Astrocyte (in vitro differentiated cells and primary cell): ENCODE results near the gene KPNA3. TPM values are rescaled to one million over a fixed set of nuclear protein-coding genes. Genes with fewer than 3 reads are reported as not detected.

Experiments used
- DNase-seq: peaks from one replicate; pipeline ENCODE4 v3.0.0-alpha.2; 2010; ENCODE audit warnings: low read depth
- FAIRE-seq: peaks from 2 replicates; lab custom pipeline; 2011; peaks lifted over from hg19 to GRCh38; lab: Jason Lieb, UNC
- H2AFZ ChIP-seq: 2 replicates; pipeline ENCODE4 v1.6.0; 2012; ENCODE audit warnings: low read depth, low read length, inconsistent platforms
- H3K27ac ChIP-seq: 2 replicates; pipeline ENCODE4 v1.5.1; 2011; ENCODE audit warnings: low read depth, low read length, inconsistent platforms
- H3K27me3 ChIP-seq: 2 replicates; pipeline ENCODE4 v1.6.0; 2011; ENCODE audit warnings: low read length, inconsistent platforms; ENCODE audit not compliant: insufficient read depth
- H3K36me3 ChIP-seq: 2 replicates; pipeline ENCODE4 v1.5.1; 2011; ENCODE audit warnings: low read length, inconsistent platforms; ENCODE audit not compliant: insufficient read depth
- H3K4me1 ChIP-seq: 2 replicates; pipeline ENCODE4 v1.5.1; 2011; ENCODE audit warnings: low read length, inconsistent platforms; ENCODE audit not compliant: insufficient read depth
- H3K4me2 ChIP-seq: 2 replicates; pipeline ENCODE4 v1.6.0; 2012; ENCODE audit warnings: low read length, inconsistent platforms
- H3K4me3 ChIP-seq: 2 replicates; pipeline ENCODE4 v1.5.1; 2011; ENCODE audit warnings: low read depth, mild to moderate bottlenecking, low read length, inconsistent platforms; ENCODE audit not compliant: insufficient read depth
- H3K79me2 ChIP-seq: 2 replicates; pipeline ENCODE4 v1.6.0; 2012; ENCODE audit warnings: mild to moderate bottlenecking, low read length, inconsistent platforms; ENCODE audit not compliant: insufficient read depth
- H3K9ac ChIP-seq: 2 replicates; pipeline ENCODE4 v1.6.0; 2012; ENCODE audit warnings: mild to moderate bottlenecking, low read length, inconsistent platforms
- H3K9me3 ChIP-seq: 2 replicates; pipeline ENCODE4 v1.5.1; 2012; ENCODE audit warnings: low read depth, mild to moderate bottlenecking, low read length, inconsistent platforms; ENCODE audit not compliant: insufficient read depth
- H4K20me1 ChIP-seq: 2 replicates; pipeline ENCODE4 v1.6.0; 2012; ENCODE audit warnings: low read length, inconsistent platforms; ENCODE audit not compliant: insufficient read depth
- H3K27ac Mint-ChIP-seq: one replicate; pipeline ENCODE4 v1.8.0; 2021; ENCODE audit warnings: mild to moderate bottlenecking, mixed read lengths; ENCODE audit not compliant: unreplicated experiment
- H3K27me3 Mint-ChIP-seq: one replicate; pipeline ENCODE4 v1.8.0; 2021; ENCODE audit warnings: low read depth, mixed read lengths; ENCODE audit not compliant: unreplicated experiment
- H3K36me3 Mint-ChIP-seq: one replicate; pipeline ENCODE4 v1.8.0; 2021; ENCODE audit warnings: low read depth, mixed read lengths; ENCODE audit not compliant: unreplicated experiment
- H3K4me1 Mint-ChIP-seq: one replicate; pipeline ENCODE4 v1.8.0; 2021; ENCODE audit warnings: low read depth, mixed read lengths; ENCODE audit not compliant: unreplicated experiment
- H3K4me3 Mint-ChIP-seq: one replicate; pipeline ENCODE4 v1.8.0; 2021; ENCODE audit warnings: mild to moderate bottlenecking, moderate library complexity, mixed read lengths; ENCODE audit not compliant: unreplicated experiment
- H3K9me3 Mint-ChIP-seq: one replicate; pipeline ENCODE4 v1.8.0; 2021; ENCODE audit warnings: mild to moderate bottlenecking, mixed read lengths; ENCODE audit not compliant: unreplicated experiment
- CTCF ChIP-seq: IDR thresholded peaks from 2 replicates; pipeline ENCODE4 v1.5.1; 2011; ENCODE audit warnings: low read depth, mild to moderate bottlenecking, inconsistent platforms, low read length, moderate library complexity; ENCODE audit not compliant: insufficient read depth
- EZH2 ChIP-seq: IDR thresholded peaks from 2 replicates; pipeline ENCODE4 v1.6.1; 2012; ENCODE audit warnings: mild to moderate bottlenecking, low read length, inconsistent platforms; ENCODE audit not compliant: insufficient read depth
- total RNA-seq: library from RNA; stranded (reverse); gene quantifications from 2 replicates; pipeline ENCODE4 v1.2.1, GENCODE V29; 2021

The KPNA3 gene
- total RNA-seq, 1 donor from 2014 or later = 62.0 TPM

DNA sequence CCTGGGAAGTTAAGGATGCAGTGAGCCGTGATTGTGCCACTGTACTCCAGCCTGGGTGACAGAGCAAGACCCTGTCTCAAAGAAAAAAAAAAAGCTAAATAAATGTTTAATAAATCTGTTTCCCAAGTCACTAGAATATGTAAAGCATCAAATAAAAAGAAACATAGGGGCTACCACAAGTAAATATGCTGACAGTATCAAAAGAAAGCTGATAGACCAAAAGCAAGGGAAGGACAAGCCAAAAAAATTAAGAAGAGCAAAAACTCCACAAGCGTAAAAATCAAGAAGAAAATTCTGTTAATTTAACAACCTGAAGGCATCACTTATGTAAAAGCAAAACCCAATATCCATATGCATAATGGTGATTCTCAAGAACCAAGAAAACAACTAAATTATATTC lies 9.7 kb downstream of the KPNA3 start:
- Histone ChIP-seq H3K4me3 (no peak overlapping the region), H3K27me3 (no peaks in the 10 kb centered on the region), H3K27ac (no peak overlapping the region), H3K4me1 (no peaks in the 10 kb centered on the region), H3K9me3 (no peaks in the 10 kb centered on the region), H2AFZ (no peak overlapping the region), H3K36me3 (no peaks in the 10 kb centered on the region), H3K4me2 (no peak overlapping the region), H4K20me1 (peaks cover 93% of the 10 kb centered on the region), H3K79me2 (peaks cover 98% of the 10 kb centered on the region), H3K9ac (no peak overlapping the region)
- FAIRE-seq (no peak), DNase-seq (no peak)
- no peak overlapping the region for H3K27ac Mint-ChIP-seq
- H3K36me3 Mint-ChIP-seq = peaks cover 4% of the 10 kb centered on the region
- H3K9me3 Mint-ChIP-seq = no peaks in the 10 kb centered on the region
- H3K27me3 Mint-ChIP-seq = no peaks in the 10 kb centered on the region
- H3K4me1 Mint-ChIP-seq = peaks cover 14% of the 10 kb centered on the region
- no peak overlapping the region for H3K4me3 Mint-ChIP-seq
- TF ChIP-seq CTCF (no peak), EZH2 (no peak)

DNA sequence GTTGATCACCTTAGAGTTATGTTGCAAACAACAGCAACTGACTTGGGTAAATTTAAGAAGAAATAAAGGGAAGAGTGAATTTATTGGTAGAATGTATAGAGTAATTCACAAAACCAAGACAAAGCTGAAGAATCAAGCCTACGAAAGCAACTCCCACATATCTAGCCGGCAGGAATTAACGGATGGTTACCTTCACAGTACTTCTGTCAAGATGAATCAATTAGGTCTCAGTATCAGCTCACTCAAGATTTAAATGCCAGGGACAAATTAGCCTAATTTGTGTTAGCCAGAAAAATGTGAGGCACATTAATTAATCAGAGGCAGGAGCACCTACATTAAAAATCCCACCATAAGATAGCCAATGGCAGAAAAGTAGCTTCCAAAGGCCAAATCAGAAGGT lies 10.7 kb downstream of the KPNA3 start:
- Histone ChIP-seq H3K9me3 (no peaks in the 10 kb centered on the region), H3K79me2 (peaks cover 100% of the 10 kb centered on the region), H3K36me3 (no peaks in the 10 kb centered on the region), H3K27ac (no peak overlapping the region), H3K9ac (no peak overlapping the region), H4K20me1 (peaks cover 96% of the 10 kb centered on the region), H3K4me2 (no peak overlapping the region), H2AFZ (no peak overlapping the region), H3K4me3 (no peak overlapping the region), H3K27me3 (no peaks in the 10 kb centered on the region), H3K4me1 (no peaks in the 10 kb centered on the region)
- Mint-ChIP-seq H3K4me1 (peaks cover 19% of the 10 kb centered on the region), H3K9me3 (no peaks in the 10 kb centered on the region), H3K4me3 (no peak overlapping the region), H3K27ac (no peak overlapping the region), H3K27me3 (no peaks in the 10 kb centered on the region), H3K36me3 (peaks cover 4% of the 10 kb centered on the region)
- no peak for FAIRE-seq
- TF ChIP-seq CTCF = no peak
- no peak for TF ChIP-seq EZH2
- no peak for DNase-seq

GRCh38 chr13:49779721-49780120 lies 12.8 kb downstream of the KPNA3 start:
- no peaks in the 10 kb centered on the region for H3K9me3 Mint-ChIP-seq
- H3K27me3 Mint-ChIP-seq = no peaks in the 10 kb centered on the region
- H3K79me2 ChIP-seq = peaks cover 100% of the 10 kb centered on the region
- no peaks in the 10 kb centered on the region for H3K4me1 ChIP-seq
- H3K9me3 ChIP-seq = no peaks in the 10 kb centered on the region
- H3K27ac Mint-ChIP-seq = no peak overlapping the region
- peaks cover 20% of the 10 kb centered on the region for H3K4me1 Mint-ChIP-seq
- H3K4me3 Mint-ChIP-seq = no peak overlapping the region
- DNase-seq (no peak), FAIRE-seq (no peak)
- H3K27me3 ChIP-seq = no peaks in the 10 kb centered on the region
- no peak overlapping the region for H3K27ac ChIP-seq
- H2AFZ ChIP-seq = no peak overlapping the region
- H3K36me3 Mint-ChIP-seq = peaks cover 4% of the 10 kb centered on the region
- no peak overlapping the region for H3K4me3 ChIP-seq
- no peak overlapping the region for H3K9ac ChIP-seq
- no peaks in the 10 kb centered on the region for H3K36me3 ChIP-seq
- no peak for TF ChIP-seq EZH2
- TF ChIP-seq CTCF = no peak
- H4K20me1 ChIP-seq = peaks cover 94% of the 10 kb centered on the region
- H3K4me2 ChIP-seq = no peak overlapping the region
